Measurements from ENCODE around the gene TMPRSS4. TPM values are rescaled to one million over a fixed set of nuclear protein-coding genes. Genes with fewer than 3 reads are reported as not detected.

Gene TMPRSS4
- 1 to 10 TPM; 3.5 to 5.1 (median 4.6) TPM for polyA plus RNA-seq (ENCODE audit: insufficient read depth in 1 of 5, insufficient read length in 5 of 5, low replicate concordance in 1 of 5)
- long read RNA-seq, donor 1, full-length matches to known transcripts = 2 of 2 reads
- long read RNA-seq, donor 1, partial matches to known transcripts = 0 of 2 reads
- long read RNA-seq, donor 1, other reads (novel, unspliced or antisense) = 0 of 2 reads
- long read RNA-seq, donor 2, full-length matches to known transcripts = 1 of 1 reads
- long read RNA-seq, donor 2, partial matches to known transcripts = 0 of 1 reads
- long read RNA-seq, donor 2, other reads (novel, unspliced or antisense) = 0 of 1 reads
- long read RNA-seq, donor 3 = 0 reads
- long read RNA-seq, donor 4 = 0 reads
- long read RNA-seq, donor 5, partial matches to known transcripts = 0 of 1 reads
- long read RNA-seq, donor 5, other reads (novel, unspliced or antisense) = 0 of 1 reads
- long read RNA-seq, donor 6, full-length matches to known transcripts = 1 of 1 reads
- long read RNA-seq, donor 6, partial matches to known transcripts = 0 of 1 reads
- long read RNA-seq, donor 6, other reads (novel, unspliced or antisense) = 0 of 1 reads
- long read RNA-seq, donor 7, full-length matches to known transcripts = 1 of 1 reads
- long read RNA-seq, donor 7, partial matches to known transcripts = 0 of 1 reads
- long read RNA-seq, donor 7, other reads (novel, unspliced or antisense) = 0 of 1 reads
- long read RNA-seq, donor 8 = 0 reads

DNA sequence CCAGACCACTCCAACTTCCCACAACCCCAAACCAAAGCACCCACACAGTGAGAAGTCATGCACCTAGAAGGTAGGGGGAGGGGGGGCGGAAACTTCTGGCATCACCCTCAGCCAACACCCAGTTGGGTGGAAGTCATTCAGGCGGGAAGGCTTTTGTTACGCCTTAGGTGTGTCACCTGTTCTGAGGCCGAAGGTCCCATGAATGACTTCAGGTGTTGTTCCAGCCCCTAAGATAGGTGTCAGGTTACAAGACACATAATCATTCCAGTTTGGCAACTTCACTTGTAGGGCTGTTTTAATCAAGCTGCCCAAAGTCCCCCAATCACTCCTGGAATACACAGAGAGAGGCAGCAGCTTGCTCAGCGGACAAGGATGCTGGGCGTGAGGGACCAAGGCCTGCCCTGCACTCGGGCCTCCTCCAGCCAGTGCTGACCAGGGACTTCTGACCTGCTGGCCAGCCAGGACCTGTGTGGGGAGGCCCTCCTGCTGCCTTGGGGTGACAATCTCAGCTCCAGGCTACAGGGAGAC lies at the start of gene TMPRSS4:
Gene TMPRSS4 (plus strand): TSS at position 325 of the 528 bp plus-strand sequence. CDS start 225 bp downstream, outside the sequence.
- DNase-seq = peak; percentile 42 to 53

- DNase-seq = no peak
These were observed 49.2 kb upstream of the TMPRSS4 start for GRCh38 chr11:118027694-118028093.

DNA sequence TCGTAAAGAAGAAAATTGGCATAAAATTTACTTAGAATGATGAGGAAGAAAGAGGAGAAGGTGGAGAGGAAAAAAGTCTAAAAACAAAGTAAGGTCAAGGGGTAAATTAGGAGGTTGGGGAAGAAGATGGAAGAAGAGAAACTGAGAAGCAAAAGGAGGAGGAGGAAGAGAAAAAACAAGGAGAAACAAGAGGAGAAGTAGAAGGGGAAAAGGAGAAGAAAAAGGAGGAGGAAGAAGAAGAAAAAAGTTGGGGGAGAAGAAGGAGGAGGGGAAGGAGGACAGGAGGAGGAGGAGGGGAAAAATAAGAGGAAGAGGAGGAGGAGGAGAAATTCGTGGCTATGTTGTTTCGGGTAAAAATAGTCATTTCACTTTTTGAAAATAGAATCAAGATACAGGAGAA lies 48.3 kb upstream of the TMPRSS4 start:
- DNase-seq = no peak

DNA sequence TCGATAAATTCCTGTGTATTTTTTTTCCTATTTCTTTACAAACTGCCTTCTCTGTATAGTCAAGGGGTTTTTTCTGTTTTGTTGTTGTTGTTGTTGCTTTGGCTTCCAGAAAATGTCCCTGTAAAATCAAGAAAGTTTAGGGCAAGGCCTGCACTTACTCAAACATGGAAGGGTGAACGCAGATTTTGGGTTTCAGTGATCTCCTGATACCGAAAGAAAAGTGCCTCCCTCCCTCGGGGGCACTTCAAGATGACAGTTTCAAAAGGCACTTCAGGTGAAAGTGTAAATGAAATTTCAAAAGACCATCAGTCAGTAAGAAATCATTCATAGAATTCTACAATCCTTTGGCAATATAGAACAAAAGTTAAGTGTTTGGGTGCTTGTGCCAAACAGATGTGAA lies 43.4 kb upstream of the TMPRSS4 start:
- DNase-seq = no peak

GRCh38 chr11:118042141-118042540 lies 34.7 kb upstream of the TMPRSS4 start:
- no peak for DNase-seq

GRCh38 chr11:118042796-118043195 lies 34.1 kb upstream of the TMPRSS4 start:
- DNase-seq = no peak

DNA sequence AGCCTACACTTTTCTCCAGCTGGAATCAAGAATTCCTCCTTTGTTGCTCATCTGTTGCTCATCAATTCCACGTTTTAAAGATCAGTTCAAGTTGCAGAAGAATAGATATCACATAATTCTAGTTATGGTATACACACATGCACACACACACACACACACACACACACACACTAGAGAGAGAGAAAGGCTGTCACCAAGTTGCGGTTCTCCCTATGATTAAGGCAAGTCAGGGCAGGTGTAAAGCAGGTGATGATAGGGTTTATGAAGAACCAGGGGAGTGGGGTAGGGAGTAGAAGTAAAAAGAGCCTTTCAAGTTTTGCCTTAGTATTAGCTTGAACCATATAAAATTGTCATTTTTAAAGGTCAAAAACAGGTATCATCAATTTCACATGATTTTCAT lies 31.7 kb upstream of the TMPRSS4 start:
- no peak for DNase-seq

GRCh38 chr11:118046051-118046963 lies 30.6 kb upstream of the TMPRSS4 start:
- DNase-seq = no peak

DNA sequence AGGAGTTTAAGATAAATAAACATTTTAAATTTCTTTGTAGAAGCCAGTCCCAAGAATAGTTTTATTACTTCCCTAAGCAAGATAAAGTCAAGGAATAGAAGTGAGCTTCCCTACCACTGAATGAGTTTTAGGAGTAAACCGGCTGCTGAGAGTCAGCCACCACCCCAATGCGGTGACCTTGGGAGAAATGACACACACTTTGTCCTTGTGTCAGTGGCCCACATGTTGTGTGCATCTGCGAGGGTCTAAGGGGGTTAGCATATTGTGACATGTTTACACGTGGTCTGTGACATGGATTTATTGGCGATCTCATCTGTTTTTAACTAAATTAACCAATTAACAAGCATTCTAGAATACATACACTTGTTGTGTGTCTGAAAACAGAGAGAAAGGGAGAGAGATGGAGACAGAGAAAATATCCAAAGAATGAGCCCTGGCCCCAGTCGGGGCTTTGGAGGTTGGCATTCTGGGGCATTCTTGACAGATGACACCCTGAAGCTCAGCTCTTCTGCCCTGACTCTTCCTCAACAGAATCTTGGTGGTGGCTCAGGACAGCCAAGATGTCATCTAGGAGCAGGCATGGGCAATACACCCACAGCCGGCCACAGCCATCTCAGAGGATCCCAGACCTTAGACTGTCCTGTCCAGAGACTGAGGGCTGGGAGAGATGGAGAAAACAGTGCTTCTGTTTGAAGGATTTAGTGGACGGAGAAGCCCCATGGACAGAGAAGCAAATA lies 29.7 kb upstream of the TMPRSS4 start:
- DNase-seq = no peak

DNA sequence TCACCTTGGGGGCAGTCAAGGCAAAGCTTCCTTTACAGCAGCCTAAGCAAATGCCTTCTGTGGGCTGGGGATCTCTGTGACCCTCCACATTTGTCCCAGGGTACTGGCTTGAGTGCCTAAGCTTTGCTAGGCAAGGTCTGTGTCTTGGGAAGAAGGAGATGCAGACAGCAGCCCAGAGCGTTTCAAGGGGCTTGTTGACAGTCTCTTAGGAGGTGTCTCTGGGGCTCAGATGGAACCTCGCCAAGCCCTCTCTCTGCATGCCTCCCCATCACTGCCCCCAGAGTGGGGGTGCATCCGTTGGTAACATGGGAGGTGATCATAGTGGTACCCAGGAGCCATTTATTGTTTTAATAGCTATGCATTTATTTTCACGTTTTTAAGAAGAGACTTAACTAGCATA lies 29.1 kb upstream of the TMPRSS4 start:
- no peak for DNase-seq

DNA sequence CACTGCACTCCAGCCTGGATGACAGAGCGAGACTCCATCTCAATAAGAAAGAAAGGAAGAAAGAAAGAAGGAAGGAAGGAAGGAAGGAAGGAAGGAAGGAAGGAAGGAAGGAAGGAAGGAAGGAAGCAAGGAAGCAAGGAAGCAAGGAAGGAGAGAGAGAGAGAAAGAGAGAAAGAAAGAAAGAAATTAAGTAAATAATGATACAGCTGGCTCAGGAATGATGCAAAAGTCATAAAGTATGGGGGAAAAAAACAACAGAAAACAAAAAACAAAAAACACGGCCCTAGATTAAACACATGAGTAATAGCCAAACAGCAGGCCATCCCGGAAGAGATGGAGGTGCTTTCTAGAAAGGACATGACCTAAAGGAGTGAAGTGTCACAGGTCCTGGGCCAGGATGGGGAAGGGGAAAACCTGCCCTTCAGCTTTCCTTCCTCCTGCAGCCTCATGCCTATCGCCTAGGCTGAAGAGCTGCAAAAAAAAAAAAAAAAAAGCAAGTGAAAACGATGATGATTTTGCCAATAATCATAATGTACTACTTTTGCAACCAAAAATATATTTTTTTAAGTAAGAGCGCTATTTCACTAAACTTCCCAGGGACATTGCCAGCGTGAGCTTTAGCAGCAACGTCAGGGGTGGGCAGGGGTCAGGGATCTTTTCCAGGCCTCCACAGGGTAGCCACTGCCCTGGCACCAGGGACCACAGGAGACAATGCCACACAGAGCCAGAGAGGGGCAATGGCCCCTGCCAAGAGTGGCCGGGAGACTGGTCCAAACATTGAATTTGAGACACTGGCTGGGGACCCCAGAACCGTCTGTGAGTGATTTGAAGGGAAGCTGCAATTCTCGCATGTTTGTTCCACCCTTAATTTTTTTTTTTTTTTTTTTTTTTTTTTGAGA lies 28.2 kb upstream of the TMPRSS4 start:
- DNase-seq = no peak

- DNase-seq = no peak
These were observed 27.1 kb upstream of the TMPRSS4 start for GRCh38 chr11:118049771-118050170.

GRCh38 chr11:118050208-118050891 lies 26.5 kb upstream of the TMPRSS4 start:
- DNase-seq = no peak

DNA sequence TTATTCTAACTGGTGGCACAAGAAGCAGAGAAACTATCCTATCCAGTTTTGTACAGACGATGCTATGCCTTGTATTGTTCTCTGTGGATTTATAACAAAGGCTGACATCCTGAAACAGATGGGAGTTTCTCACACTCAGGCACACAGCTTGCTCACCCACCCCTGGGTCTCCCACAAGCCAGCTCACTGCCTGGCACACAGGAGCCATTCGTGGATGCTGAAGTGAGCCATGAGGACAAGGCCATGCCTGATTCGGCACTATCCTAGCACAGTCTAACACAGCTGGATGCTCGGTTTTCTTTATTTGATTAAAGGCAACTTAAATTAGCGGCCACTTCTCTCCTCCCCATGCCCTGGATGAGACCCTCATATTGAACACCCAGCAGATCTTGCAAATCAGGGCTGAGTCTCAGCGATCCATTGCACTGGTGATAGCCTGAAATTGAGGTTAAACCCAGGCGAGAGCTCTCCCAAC lies 25.7 kb upstream of the TMPRSS4 start:
- no peak for DNase-seq

GRCh38 chr11:118051611-118052461 lies 25.0 kb upstream of the TMPRSS4 start:
- DNase-seq = no peak

- no peak for DNase-seq
These were observed 24.2 kb upstream of the TMPRSS4 start for GRCh38 chr11:118052581-118053206.

Measured in right lung (tissue), 10 donors.